Endothelial cell of umbilical vein (primary cell): ENCODE data around the gene IL4I1. TPM values are rescaled to one million over a fixed set of nuclear protein-coding genes. Genes with fewer than 3 reads are reported as not detected.
A peak's percentile ranks its signal among the peaks of the same experiment; 100 is the strongest.

Experiments used
- BruUV-seq: library from RNA; stranded (reverse); fragments of 400-500 nt; replicated peaks from 2 replicates; lab custom pipeline; 2021; lab: Mats Ljungman, UMichigan
- CTCF ChIA-PET: fragments of 300-600, 350-600 bp; sonication (Branson Sonifier 250); formaldehyde crosslinking; loops from one replicate; lab custom pipeline; 2021; ENCODE audit warnings: antibody characterized with exemption, inconsistent platforms; lab: Charles Lee
- POLR2A ChIA-PET: fragments of 300-600, 350-600 bp; sonication (Branson Sonifier 250); formaldehyde crosslinking; loops from one replicate; lab custom pipeline; 2021; ENCODE audit warnings: antibody characterized with exemption, inconsistent platforms; lab: Charles Lee
- DNase-seq: peaks from one replicate; pipeline ENCODE4 v3.0.0-alpha.2; 2011; ENCODE audit warnings: low read depth, low spot score
- FAIRE-seq: peaks from 2 replicates; lab custom pipeline; 2011; peaks lifted over from hg19 to GRCh38; lab: Jason Lieb, UNC
- H2AFZ ChIP-seq: 2 replicates; pipeline ENCODE4 v1.6.0; 2012; ENCODE audit warnings: low read depth, low read length, control low read depth, inconsistent platforms
- H3K27ac ChIP-seq: 2 replicates; pipeline ENCODE4 v1.5.1; 2011; ENCODE audit warnings: low read depth, mild to moderate bottlenecking, control low read depth, low read length, moderate library complexity; ENCODE audit not compliant: insufficient read depth
- H3K27me3 ChIP-seq, 2 experiments: 2 replicates each; pipeline versions ENCODE4 v1.6.0 to v1.6.1; 2011; ENCODE audit warnings: low read length in 2 of 2, mixed read lengths in 1 of 2; ENCODE audit not compliant: control insufficient read depth in 2 of 2, insufficient read depth in 2 of 2
- H3K36me3 ChIP-seq, 2 experiments: 2 replicates in 1 of 2; 3 replicates in 1 of 2; pipeline ENCODE4 v1.5.1; 2011; ENCODE audit warnings: low read length in 2 of 2, mild to moderate bottlenecking in 1 of 2, moderate library complexity in 1 of 2; ENCODE audit not compliant: control insufficient read depth in 2 of 2, insufficient read depth in 2 of 2; ENCODE audit errors: extremely low read depth in 1 of 2
- H3K4me1 ChIP-seq: 3 replicates; pipeline ENCODE4 v1.5.1; 2011; ENCODE audit warnings: mild to moderate bottlenecking, low read length; ENCODE audit not compliant: control insufficient read depth, insufficient read depth; ENCODE audit errors: extremely low read depth
- H3K4me2 ChIP-seq: 2 replicates; pipeline ENCODE4 v1.6.1; 2011; ENCODE audit warnings: low read length, control low read depth, mixed read lengths; ENCODE audit not compliant: insufficient read depth
- H3K4me3 ChIP-seq, 3 experiments: fragments of 200-600 bp in 1 of 3; sonication (generic), shearing (Covaris generic) in 1 of 3; replicated peaks in 1 of 3; 2 replicates each; pipeline ENCODE4 v1.5.1; 2011 to 2016; ENCODE audit warnings: control low read depth in 3 of 3, low read length in 3 of 3, mild to moderate bottlenecking in 2 of 3, inconsistent platforms in 1 of 3, low read depth in 1 of 3, moderate library complexity in 1 of 3; ENCODE audit not compliant: insufficient read depth in 1 of 3
- H3K79me2 ChIP-seq: 2 replicates; pipeline ENCODE4 v1.6.0; 2012; ENCODE audit warnings: low read length, inconsistent platforms; ENCODE audit not compliant: control insufficient read depth, insufficient read depth
- H3K9ac ChIP-seq: replicated peaks from 2 replicates; pipeline ENCODE3; 2011; ENCODE audit warnings: low read length, control low read depth; ENCODE audit not compliant: insufficient read depth; ENCODE audit errors: extremely low read depth
- H3K9me1 ChIP-seq: replicated peaks from 3 replicates; pipeline ENCODE4 v1.6.0; 2011; ENCODE audit warnings: mild to moderate bottlenecking, low read length; ENCODE audit not compliant: control insufficient read depth, insufficient read depth; ENCODE audit errors: extremely low read depth
- H3K9me3 ChIP-seq: replicated peaks from 2 replicates; pipeline ENCODE4 v1.5.1; 2012; ENCODE audit warnings: low read length, inconsistent platforms; ENCODE audit not compliant: control insufficient read depth, insufficient read depth
- H4K20me1 ChIP-seq: replicated peaks from 2 replicates; pipeline ENCODE3; 2011; ENCODE audit warnings: mild to moderate bottlenecking, low read length; ENCODE audit not compliant: control insufficient read depth, insufficient read depth; ENCODE audit errors: extremely low read depth
- CTCF ChIP-seq, 2 donors: IDR thresholded peaks; 1 replicate in 1 of 2; 2 replicates in 1 of 2; pipeline ENCODE4 v1.5.1; 2011; ENCODE audit warnings: low read length in 2 of 2, mild to moderate bottlenecking in 2 of 2, moderate library complexity in 2 of 2, control low read depth in 1 of 2, inconsistent platforms in 1 of 2, low read depth in 1 of 2; ENCODE audit not compliant: insufficient read depth in 1 of 2; ENCODE audit errors: extremely low read depth in 1 of 2
- EZH2 ChIP-seq: IDR thresholded peaks from 2 replicates; pipeline ENCODE4 v1.6.1; 2012; ENCODE audit warnings: borderline replicate concordance, low read depth, mild to moderate bottlenecking, moderate library complexity, low read length, inconsistent platforms; ENCODE audit not compliant: severe bottlenecking
- FOS ChIP-seq: IDR thresholded peaks from 2 replicates; pipeline ENCODE4 v1.6.1; 2011; ENCODE audit warnings: mild to moderate bottlenecking, low read length, moderate library complexity, borderline replicate concordance; ENCODE audit not compliant: insufficient read depth
- GATA2 ChIP-seq: IDR thresholded peaks from 2 replicates; pipeline ENCODE4 v1.7.0; 2011; ENCODE audit warnings: low read depth, mild to moderate bottlenecking, moderate library complexity, mixed read lengths, low read length; ENCODE audit not compliant: insufficient read length, insufficient read depth
- JUN ChIP-seq: IDR thresholded peaks from 2 replicates; pipeline ENCODE4 v1.6.1; 2011; ENCODE audit warnings: borderline replicate concordance, low read depth; ENCODE audit not compliant: insufficient read length, insufficient read depth
- MAX ChIP-seq: IDR thresholded peaks from 2 replicates; pipeline ENCODE4 v1.6.1; 2011; ENCODE audit not compliant: insufficient read depth, insufficient read length
- MYC ChIP-seq: IDR thresholded peaks from one replicate; pipeline ENCODE4 v1.6.1; 2011; ENCODE audit warnings: mild to moderate bottlenecking, low read depth, low read length
- POLR2A ChIP-seq: IDR thresholded peaks from 2 replicates; pipeline ENCODE4 v1.6.1; 2012; ENCODE audit warnings: low read depth, mild to moderate bottlenecking, control low read depth, low read length
- POLR2AphosphoS5 ChIP-seq: IDR thresholded peaks from 2 replicates; pipeline ENCODE4 v1.6.1; 2012; ENCODE audit warnings: low read depth, mild to moderate bottlenecking, control low read depth, low read length, moderate library complexity; ENCODE audit not compliant: insufficient read depth
- dilution Hi-C: fragments of 300-500 bp; cut with MboI; formaldehyde crosslinking; loops from one replicate; pipeline ENCODE4 v1.15.0; 2019; ENCODE audit warnings: low sequenced_read_pairs; ENCODE audit not compliant: extremely low pct_ligation_motif_present
- intact Hi-C: fragments of 100-400 bp; cut with micrococcal nuclease; formaldehyde crosslinking; loops from one replicate; pipeline ENCODE4 v1.10.0; 2022
- polyA plus RNA-seq, 4 experiments: library from polyadenylated mRNA; depleted of rRNA in 3 of 4; stranded (reverse) in 3 of 4; unstranded in 1 of 4; fragments of >200 nt; gene quantifications; 2 replicates each; pipeline versions ENCODE4 v1.2.1 to v1.2.3, GENCODE V29; 2011 to 2012; ENCODE audit warnings: missing spikeins in 1 of 4
- total RNA-seq: library from RNA; stranded (reverse); gene quantifications from 2 replicates; pipeline ENCODE4 v1.2.3, GENCODE V29; 2021

IL4I1 gene
- total and polyA plus RNA-seq, 2 donors (not counting 3 experiments of a cell fraction or from before 2014, with no cell fraction given) = 5.0 to 5.6 TPM

- FAIRE-seq = no peak
- dilution Hi-C loops = no loop called here
- Histone ChIP-seq H3K27me3 (no peaks in the 10 kb centered on the region), H3K79me2 (peaks cover 10% of the 10 kb centered on the region), H3K4me3 (no peak overlapping the region), H3K9me1 (no peaks in the 10 kb centered on the region), H2AFZ (no peak overlapping the region), H3K9me3 (no peaks in the 10 kb centered on the region), H3K4me2 (no peak overlapping the region), H4K20me1 (no peaks in the 10 kb centered on the region), H3K4me1 (peaks cover 12% of the 10 kb centered on the region), H3K9ac (no peak overlapping the region), H3K36me3 (peaks cover 2 to 55% of the 10 kb centered on the region in 2 experiments), H3K27ac (no peak overlapping the region)
- TF ChIP-seq POLR2A = peak; percentile 17
- TF ChIP-seq POLR2AphosphoS5 = peak; percentile 37
- no peak for TF ChIP-seq MAX
- no TSS peak for BruUV-seq
- intact Hi-C loops = no loop called here
- POLR2A ChIA-PET = interaction anchor here (0.6 to 1.6 kb wide), 3 partner anchors 11 to 50 kb away, joined by 3 to 4 read pairs (median 4); no protein-coding TSS in a partner anchor
- DNase-seq = no peak
- CTCF ChIA-PET = interaction anchor here (1.4 kb wide), 1 partner anchor 11 kb away, joined by 5 read pairs; no protein-coding TSS in a partner anchor
These were observed 38.4 kb downstream of the IL4I1 start for GRCh38 chr19:49858088-49858985.

GRCh38 chr19:49857838-49858087, 38.9 kb downstream of the IL4I1 start:
- intact Hi-C loops (no loop called here), dilution Hi-C loops (no loop called here)
- Histone ChIP-seq H3K4me1 (peaks cover 16% of the 10 kb centered on the region), H3K27ac (no peak overlapping the region), H2AFZ (no peak overlapping the region), H3K4me3 (no peak overlapping the region), H3K27me3 (no peaks in the 10 kb centered on the region), H3K4me2 (no peak overlapping the region), H3K9ac (no peak overlapping the region), H3K79me2 (peaks cover 14% of the 10 kb centered on the region), H3K36me3 (peaks cover 2 to 55% of the 10 kb centered on the region in 2 experiments), H3K9me1 (no peaks in the 10 kb centered on the region), H4K20me1 (no peaks in the 10 kb centered on the region), H3K9me3 (no peaks in the 10 kb centered on the region)
- FAIRE-seq (no peak), DNase-seq (no peak)
- no peak for TF ChIP-seq EZH2
- TF ChIP-seq MYC = no peak
- no peak for TF ChIP-seq JUN
- TF ChIP-seq POLR2A = no peak
- TF ChIP-seq MAX = no peak
- no peak for TF ChIP-seq CTCF (IDR thresholded peaks at IDR 0.05; ENCODE audit: extremely low read depth in 1 of 2, insufficient read depth in 1 of 2, low read depth in 1 of 2, low read length in 2 of 2)
- TF ChIP-seq GATA2 = no peak
- TF ChIP-seq FOS = no peak
- TF ChIP-seq POLR2AphosphoS5 = no peak
- BruUV-seq = no TSS peak
- ChIA-PET CTCF (no interaction called here), POLR2A (interaction anchor here (1.6 kb wide), 1 partner anchor 12 kb away, joined by 4 read pairs; no protein-coding TSS in a partner anchor)
